ENCODE results near the gene KIF6.

Gene KIF6

DNA sequence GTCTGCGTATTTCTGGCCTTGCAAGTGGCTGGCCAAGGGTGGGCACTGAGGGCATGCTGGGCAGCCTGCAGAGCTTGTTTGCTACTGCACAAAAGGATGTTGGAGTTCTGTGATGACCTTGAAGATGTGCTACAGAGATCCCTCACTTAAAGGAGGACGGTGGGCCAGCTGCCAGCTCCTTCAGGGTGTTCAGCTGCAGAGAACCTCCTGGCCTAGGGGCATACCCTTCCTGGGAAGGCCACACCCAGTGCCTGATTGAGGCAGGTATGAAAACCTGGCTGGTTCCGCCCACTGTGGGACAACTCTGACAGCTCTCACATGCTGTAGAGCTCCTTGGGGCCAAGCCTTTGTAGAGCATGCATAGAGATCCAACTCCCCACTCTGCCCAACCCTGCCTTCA is 408.0 kb downstream of the KIF6 start:
- H3K27me3 ChIP-seq (ENCODE audit: insufficient read depth, low read length, poor library complexity, severe bottlenecking): no peaks in the 10 kb centered on the region

DNA sequence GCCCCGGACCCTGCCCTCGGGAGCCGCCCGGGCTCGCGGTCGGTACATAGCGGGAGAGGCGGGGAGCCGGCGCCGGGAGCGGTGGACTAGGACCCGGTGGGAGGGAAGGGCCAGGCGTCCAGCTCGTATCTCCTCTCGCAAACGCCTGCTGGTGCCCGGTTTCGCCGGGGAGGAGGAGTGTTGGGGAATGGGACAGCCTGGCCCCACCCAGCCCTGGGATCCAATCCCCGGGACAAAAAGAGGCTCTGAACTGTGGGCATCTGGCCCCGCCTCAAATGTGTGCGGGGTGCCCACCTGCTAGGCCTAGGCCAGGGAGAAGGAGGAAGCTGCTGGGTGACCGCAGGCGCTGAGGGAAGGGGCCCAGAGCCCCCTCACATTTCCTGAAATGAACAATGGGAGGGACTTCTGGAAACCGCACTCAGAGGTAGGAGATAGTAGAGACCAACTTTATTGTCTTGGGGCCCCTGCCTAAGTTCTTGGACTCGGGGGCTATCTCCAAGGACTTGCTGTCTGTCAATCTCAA is 410.9 kb downstream of the KIF6 start, which contains the start of gene KCNK17:
Gene KCNK17 (minus strand): TSS at position 147 of the 523 bp plus-strand sequence. CDS start 99 bp downstream, at position 48.
- Histone ChIP-seq H3K4me3 (ENCODE audit: low read length, poor library complexity, severe bottlenecking) (no peak within 1 kb of the TSS), H2AFZ (ENCODE audit: low read length) (no peak within 1 kb of the TSS), H4K20me1 (ENCODE audit: insufficient read depth, low read length, poor library complexity, severe bottlenecking) (no peaks in the 10 kb centered on the region), H3K27me3 (ENCODE audit: insufficient read depth, low read length, poor library complexity, severe bottlenecking) (no peaks in the 10 kb centered on the region), H3K9me3 (ENCODE audit: insufficient read depth, low read depth, low read length) (no peaks in the 10 kb centered on the region), H3K9me2 (replicated peaks; ENCODE audit: low read depth, low read length) (no peaks in the 10 kb centered on the region), H3K9ac (ENCODE audit: low read depth, low read length, poor library complexity, severe bottlenecking) (no peak within 1 kb of the TSS), H3F3A (ENCODE audit: low read depth) (no peaks in the 10 kb centered on the region), H3K4me2 (ENCODE audit: low read depth, low read length, poor library complexity, severe bottlenecking) (no peak within 1 kb of the TSS), H3K79me2 (ENCODE audit: insufficient read depth, low read length) (no peaks in the 10 kb centered on the region), H3K4me1 (ENCODE audit: insufficient read depth, low read length, poor library complexity, severe bottlenecking) (peaks cover 16% of the 10 kb centered on the region), H3K36me3 (ENCODE audit: insufficient read depth, low read length) (no peaks in the 10 kb centered on the region)
- TF ChIP-seq EZH2phosphoT487 (IDR thresholded peaks at IDR 0.05; ENCODE audit: borderline replicate concordance): no peak
- TF ChIP-seq, protein P1, sequence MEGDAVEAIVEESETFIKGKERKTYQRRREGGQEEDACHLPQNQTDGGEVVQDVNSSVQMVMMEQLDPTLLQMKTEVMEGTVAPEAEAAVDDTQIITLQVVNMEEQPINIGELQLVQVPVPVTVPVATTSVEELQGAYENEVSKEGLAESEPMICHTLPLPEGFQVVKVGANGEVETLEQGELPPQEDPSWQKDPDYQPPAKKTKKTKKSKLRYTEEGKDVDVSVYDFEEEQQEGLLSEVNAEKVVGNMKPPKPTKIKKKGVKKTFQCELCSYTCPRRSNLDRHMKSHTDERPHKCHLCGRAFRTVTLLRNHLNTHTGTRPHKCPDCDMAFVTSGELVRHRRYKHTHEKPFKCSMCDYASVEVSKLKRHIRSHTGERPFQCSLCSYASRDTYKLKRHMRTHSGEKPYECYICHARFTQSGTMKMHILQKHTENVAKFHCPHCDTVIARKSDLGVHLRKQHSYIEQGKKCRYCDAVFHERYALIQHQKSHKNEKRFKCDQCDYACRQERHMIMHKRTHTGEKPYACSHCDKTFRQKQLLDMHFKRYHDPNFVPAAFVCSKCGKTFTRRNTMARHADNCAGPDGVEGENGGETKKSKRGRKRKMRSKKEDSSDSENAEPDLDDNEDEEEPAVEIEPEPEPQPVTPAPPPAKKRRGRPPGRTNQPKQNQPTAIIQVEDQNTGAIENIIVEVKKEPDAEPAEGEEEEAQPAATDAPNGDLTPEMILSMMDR (conservative IDR thresholded peaks at IDR 0.05; ENCODE audit: low read length): no peak

More for the DNA sequence above, 408.0 kb downstream of the KIF6 start:
- Histone ChIP-seq H3K9me3 (ENCODE audit: insufficient read depth, low read depth, low read length) (no peaks in the 10 kb centered on the region), H3K9ac (ENCODE audit: low read depth, low read length, poor library complexity, severe bottlenecking) (no peak overlapping the region), H3K4me2 (ENCODE audit: low read depth, low read length, poor library complexity, severe bottlenecking) (no peak overlapping the region), H3F3A (ENCODE audit: low read depth) (no peaks in the 10 kb centered on the region), H2AFZ (ENCODE audit: low read length) (no peak overlapping the region), H3K79me2 (ENCODE audit: insufficient read depth, low read length) (no peaks in the 10 kb centered on the region), H3K4me1 (ENCODE audit: insufficient read depth, low read length, poor library complexity, severe bottlenecking) (peaks cover 4% of the 10 kb centered on the region), H4K20me1 (ENCODE audit: insufficient read depth, low read length, poor library complexity, severe bottlenecking) (no peaks in the 10 kb centered on the region), H3K36me3 (ENCODE audit: insufficient read depth, low read length) (no peaks in the 10 kb centered on the region), H3K4me3 (ENCODE audit: low read length, poor library complexity, severe bottlenecking) (no peak overlapping the region), H3K9me2 (replicated peaks; ENCODE audit: low read depth, low read length) (no peaks in the 10 kb centered on the region)
- TF ChIP-seq, protein P1 (conservative IDR thresholded peaks at IDR 0.05; ENCODE audit: low read length): no peak
- no peak for TF ChIP-seq EZH2phosphoT487 (IDR thresholded peaks at IDR 0.05; ENCODE audit: borderline replicate concordance)

DNA sequence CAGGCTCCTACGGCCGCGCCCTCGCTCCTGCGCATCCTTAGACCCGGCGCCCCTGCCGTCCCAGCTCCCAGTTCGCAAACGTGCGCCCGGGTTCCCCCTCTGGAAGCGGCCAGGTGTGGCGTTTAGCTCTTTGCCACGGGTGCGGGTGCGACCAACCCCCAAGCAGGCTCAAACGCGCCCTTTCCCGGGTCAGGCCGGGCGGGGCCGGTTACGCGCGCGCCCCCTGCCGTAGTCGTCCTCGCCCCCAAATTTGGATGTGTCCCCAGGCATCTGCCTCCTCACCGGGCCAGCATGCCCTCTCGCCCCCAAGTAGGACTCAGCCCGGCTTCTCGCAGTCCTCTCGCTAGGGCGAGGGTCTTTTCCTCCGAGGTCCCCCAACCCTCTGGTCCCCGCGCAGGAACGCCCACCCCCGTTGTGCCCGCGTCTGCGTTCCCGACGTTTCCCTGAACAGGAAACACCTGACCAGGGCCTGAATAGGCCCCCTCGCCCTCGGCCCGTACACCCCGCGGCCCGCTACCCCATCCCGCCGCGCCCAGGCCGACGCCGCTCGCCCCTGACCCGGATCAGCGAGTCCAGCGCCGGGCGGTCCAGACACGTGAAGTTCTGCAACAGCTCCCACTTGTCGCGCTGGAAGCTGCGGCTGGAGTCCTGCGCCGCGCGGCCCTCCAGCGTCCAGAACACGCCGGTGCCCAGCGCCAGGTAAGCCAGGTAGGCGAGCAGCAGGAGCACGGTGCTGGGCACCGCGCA is 411.5 kb downstream of the KIF6 start:
- Histone ChIP-seq H3F3A (ENCODE audit: low read depth) (no peaks in the 10 kb centered on the region), H3K9me3 (ENCODE audit: insufficient read depth, low read depth, low read length) (no peaks in the 10 kb centered on the region), H3K4me2 (ENCODE audit: low read depth, low read length, poor library complexity, severe bottlenecking) (no peak overlapping the region), H3K9me2 (replicated peaks; ENCODE audit: low read depth, low read length) (no peaks in the 10 kb centered on the region), H3K9ac (ENCODE audit: low read depth, low read length, poor library complexity, severe bottlenecking) (no peak overlapping the region), H3K27me3 (ENCODE audit: insufficient read depth, low read length, poor library complexity, severe bottlenecking) (no peaks in the 10 kb centered on the region), H3K79me2 (ENCODE audit: insufficient read depth, low read length) (no peaks in the 10 kb centered on the region), H4K20me1 (ENCODE audit: insufficient read depth, low read length, poor library complexity, severe bottlenecking) (no peaks in the 10 kb centered on the region), H3K4me1 (ENCODE audit: insufficient read depth, low read length, poor library complexity, severe bottlenecking) (peaks cover 12% of the 10 kb centered on the region), H3K36me3 (ENCODE audit: insufficient read depth, low read length) (no peaks in the 10 kb centered on the region), H2AFZ (ENCODE audit: low read length) (no peak overlapping the region), H3K4me3 (ENCODE audit: low read length, poor library complexity, severe bottlenecking) (no peak overlapping the region)
- TF ChIP-seq, protein P1 (conservative IDR thresholded peaks at IDR 0.05; ENCODE audit: low read length): no peak
- TF ChIP-seq EZH2phosphoT487 (IDR thresholded peaks at IDR 0.05; ENCODE audit: borderline replicate concordance): no peak

All from Loucy (cell line).